ENCODE results near the gene WWOX. TPM values are rescaled to one million over a fixed set of nuclear protein-coding genes. Genes with fewer than 3 reads are reported as not detected.

Gene WWOX
- total RNA-seq, 1 experiment from 2014 or later, result 35.6 TPM

DNA sequence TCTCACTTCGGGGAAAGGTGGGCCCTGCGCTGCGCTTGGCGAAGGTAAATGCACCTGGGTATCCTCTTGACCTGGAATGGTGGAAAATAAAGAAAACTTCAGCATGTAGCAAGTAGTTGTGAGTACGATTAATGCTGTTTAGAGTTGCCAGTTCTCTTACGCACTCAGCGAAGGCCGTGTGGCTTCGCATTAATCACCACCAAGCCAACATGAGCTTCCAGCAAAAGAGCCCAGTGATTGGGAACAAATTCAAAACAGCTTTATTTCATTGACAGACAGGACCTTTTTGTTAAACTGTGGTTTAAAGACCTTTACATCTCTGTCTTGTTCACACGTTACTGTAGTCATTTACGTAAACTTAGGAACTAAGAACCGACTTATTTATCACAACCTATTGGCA, 969.7 kb downstream of the WWOX start:
- no peaks in the 10 kb centered on the region for H3K79me2 ChIP-seq (ENCODE audit: low read depth)
- H3K36me3 ChIP-seq (ENCODE audit: low read depth), result no peaks in the 10 kb centered on the region
- ChIA-PET POLR2A (ENCODE audit: unreplicated experiment) (no interaction called here), CTCF (no interaction called here)
- no peak overlapping the region for H2AFZ ChIP-seq
- intact Hi-C loops (cut with micrococcal nuclease; ENCODE audit: unreplicated experiment), result no loop called here
- H3K4me3 ChIP-seq, result no peak overlapping the region
- H3K4me2 ChIP-seq, result no peak overlapping the region
- H3K9me2 ChIP-seq (ENCODE audit: insufficient read depth), result no peaks in the 10 kb centered on the region
- H4K20me1 ChIP-seq (ENCODE audit: insufficient read depth), result no peaks in the 10 kb centered on the region
- no peaks in the 10 kb centered on the region for H3K9me3 ChIP-seq (ENCODE audit: insufficient read depth, low read depth)
- H3F3A ChIP-seq (ENCODE audit: insufficient read depth, low read depth), result no peaks in the 10 kb centered on the region
- H3K4me1 ChIP-seq (replicated peaks; ENCODE audit: insufficient read depth), result no peaks in the 10 kb centered on the region
- DNase-seq, result no peak
- H3K27me3 ChIP-seq (ENCODE audit: insufficient read depth, low read depth), result no peaks in the 10 kb centered on the region
- TF ChIP-seq, protein P1, sequence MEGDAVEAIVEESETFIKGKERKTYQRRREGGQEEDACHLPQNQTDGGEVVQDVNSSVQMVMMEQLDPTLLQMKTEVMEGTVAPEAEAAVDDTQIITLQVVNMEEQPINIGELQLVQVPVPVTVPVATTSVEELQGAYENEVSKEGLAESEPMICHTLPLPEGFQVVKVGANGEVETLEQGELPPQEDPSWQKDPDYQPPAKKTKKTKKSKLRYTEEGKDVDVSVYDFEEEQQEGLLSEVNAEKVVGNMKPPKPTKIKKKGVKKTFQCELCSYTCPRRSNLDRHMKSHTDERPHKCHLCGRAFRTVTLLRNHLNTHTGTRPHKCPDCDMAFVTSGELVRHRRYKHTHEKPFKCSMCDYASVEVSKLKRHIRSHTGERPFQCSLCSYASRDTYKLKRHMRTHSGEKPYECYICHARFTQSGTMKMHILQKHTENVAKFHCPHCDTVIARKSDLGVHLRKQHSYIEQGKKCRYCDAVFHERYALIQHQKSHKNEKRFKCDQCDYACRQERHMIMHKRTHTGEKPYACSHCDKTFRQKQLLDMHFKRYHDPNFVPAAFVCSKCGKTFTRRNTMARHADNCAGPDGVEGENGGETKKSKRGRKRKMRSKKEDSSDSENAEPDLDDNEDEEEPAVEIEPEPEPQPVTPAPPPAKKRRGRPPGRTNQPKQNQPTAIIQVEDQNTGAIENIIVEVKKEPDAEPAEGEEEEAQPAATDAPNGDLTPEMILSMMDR (conservative IDR thresholded peaks at IDR 0.05), result no peak
- no peak for TF ChIP-seq EZH2 (IDR thresholded peaks at IDR 0.05; ENCODE audit: low read depth)
- BruUV-seq (replicated peaks), result no TSS peak
- no peak overlapping the region for H3K27ac ChIP-seq

DNA sequence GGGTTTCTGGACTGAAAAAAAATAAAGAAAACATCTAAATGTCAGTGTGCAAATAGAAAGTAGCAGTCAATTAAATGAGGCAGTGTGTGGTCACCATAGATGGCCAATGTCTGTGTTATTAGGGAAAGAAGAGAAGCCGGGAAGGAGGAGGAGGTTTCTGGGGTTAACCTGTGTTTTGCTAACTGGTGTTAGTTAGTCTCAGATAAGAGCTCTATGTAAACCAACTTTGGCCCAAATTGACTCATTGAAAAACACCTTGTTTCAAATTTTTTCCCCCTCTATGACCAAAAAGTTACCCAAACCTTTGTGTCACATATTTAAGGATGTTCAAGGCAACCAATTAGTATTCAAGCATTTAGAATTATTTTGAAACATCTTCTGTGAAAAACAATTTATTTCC, 970.2 kb downstream of the WWOX start:
- no TSS peak for BruUV-seq (replicated peaks)
- no peaks in the 10 kb centered on the region for H3K9me3 ChIP-seq (ENCODE audit: insufficient read depth, low read depth)
- intact Hi-C loops (cut with micrococcal nuclease; ENCODE audit: unreplicated experiment), result no loop called here
- H3K27me3 ChIP-seq (ENCODE audit: insufficient read depth, low read depth), result no peaks in the 10 kb centered on the region
- H3K36me3 ChIP-seq (ENCODE audit: low read depth), result no peaks in the 10 kb centered on the region
- H3K4me2 ChIP-seq, result no peak overlapping the region
- H3K4me3 ChIP-seq, result no peak overlapping the region
- no peaks in the 10 kb centered on the region for H3F3A ChIP-seq (ENCODE audit: insufficient read depth, low read depth)
- no peak overlapping the region for H2AFZ ChIP-seq
- CTCF ChIA-PET, result no interaction called here
- TF ChIP-seq, protein P1 (conservative IDR thresholded peaks at IDR 0.05), result no peak
- no peak for TF ChIP-seq EZH2 (IDR thresholded peaks at IDR 0.05; ENCODE audit: low read depth)
- POLR2A ChIA-PET (ENCODE audit: unreplicated experiment), result interaction anchor here (0.6 kb wide), 1 partner anchor 162 kb away, joined by 7 read pairs; no protein-coding TSS in a partner anchor
- H4K20me1 ChIP-seq (ENCODE audit: insufficient read depth), result no peaks in the 10 kb centered on the region
- no peaks in the 10 kb centered on the region for H3K4me1 ChIP-seq (replicated peaks; ENCODE audit: insufficient read depth)
- no peaks in the 10 kb centered on the region for H3K79me2 ChIP-seq (ENCODE audit: low read depth)
- no peaks in the 10 kb centered on the region for H3K9me2 ChIP-seq (ENCODE audit: insufficient read depth)
- DNase-seq, result no peak
- no peak overlapping the region for H3K27ac ChIP-seq

DNA sequence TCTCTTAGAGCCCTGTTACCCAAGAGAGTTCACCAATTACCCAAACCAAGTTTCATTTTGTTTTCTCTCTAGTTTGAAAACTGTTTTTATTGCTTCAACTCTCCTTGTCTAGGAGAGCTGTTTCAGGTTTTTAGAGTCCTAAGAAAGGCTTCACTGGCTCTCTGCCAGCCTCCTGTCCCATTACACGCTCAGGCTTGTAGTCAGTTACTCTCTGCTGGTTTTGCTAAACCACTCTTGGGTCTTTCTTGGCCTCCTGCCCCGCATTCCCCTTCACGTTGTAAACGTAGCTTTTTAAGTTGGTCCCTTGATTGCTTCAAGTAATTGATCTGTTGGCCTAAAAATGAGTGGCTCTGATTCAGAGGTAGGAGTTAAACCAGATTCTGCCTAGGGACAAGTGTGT, 972.0 kb downstream of the WWOX start:
- Histone ChIP-seq H3K4me2 (no peak overlapping the region), H3K4me1 (replicated peaks; ENCODE audit: insufficient read depth) (no peaks in the 10 kb centered on the region), H3K27ac (no peak overlapping the region), H3K36me3 (ENCODE audit: low read depth) (no peaks in the 10 kb centered on the region), H3K27me3 (ENCODE audit: insufficient read depth, low read depth) (no peaks in the 10 kb centered on the region), H3K4me3 (no peak overlapping the region), H4K20me1 (ENCODE audit: insufficient read depth) (no peaks in the 10 kb centered on the region), H3K9me2 (ENCODE audit: insufficient read depth) (no peaks in the 10 kb centered on the region), H3F3A (ENCODE audit: insufficient read depth, low read depth) (no peaks in the 10 kb centered on the region), H2AFZ (no peak overlapping the region), H3K79me2 (ENCODE audit: low read depth) (no peaks in the 10 kb centered on the region), H3K9me3 (ENCODE audit: insufficient read depth, low read depth) (no peaks in the 10 kb centered on the region)
- ChIA-PET CTCF (no interaction called here), POLR2A (ENCODE audit: unreplicated experiment) (no interaction called here)
- BruUV-seq (replicated peaks), result no TSS peak
- no peak for TF ChIP-seq EZH2 (IDR thresholded peaks at IDR 0.05; ENCODE audit: low read depth)
- TF ChIP-seq, protein P1 (conservative IDR thresholded peaks at IDR 0.05), result no peak
- intact Hi-C loops (cut with micrococcal nuclease; ENCODE audit: unreplicated experiment), result no loop called here
- no peak for DNase-seq

Measured in PC-9 (cell line).